HUES6 (cell line): ENCODE measurements around the gene NDUFAF2.

Experiments used
- H3K27ac ChIP-seq: 2 replicates; pipeline ENCODE4 v1.7.0; 2013; ENCODE audit warnings: low read depth, mild to moderate bottlenecking, low read length, inconsistent platforms
- H3K27me3 ChIP-seq: 2 replicates; pipeline ENCODE4 v1.6.1; 2013; ENCODE audit warnings: low read length; ENCODE audit not compliant: control insufficient read depth, insufficient read depth
- H3K36me3 ChIP-seq: 2 replicates; pipeline ENCODE4 v1.6.1; 2013; ENCODE audit warnings: low read length; ENCODE audit not compliant: control insufficient read depth, insufficient read depth
- H3K4me1 ChIP-seq: 2 replicates; pipeline ENCODE4 v1.6.1; 2013; ENCODE audit warnings: low read length; ENCODE audit not compliant: control insufficient read depth, insufficient read depth
- H3K4me3 ChIP-seq: 2 replicates; pipeline ENCODE4 v1.5.1; 2013; ENCODE audit warnings: low read depth, low read length
- H3K9ac ChIP-seq: one replicate; pipeline ENCODE4 v1.6.1; 2013; ENCODE audit warnings: mild to moderate bottlenecking, low read length
- H3K9me3 ChIP-seq: 2 replicates; pipeline ENCODE4 v1.6.1; 2013; ENCODE audit warnings: low read depth, low read length; ENCODE audit not compliant: control insufficient read depth, insufficient read depth

The NDUFAF2 gene, protein sequence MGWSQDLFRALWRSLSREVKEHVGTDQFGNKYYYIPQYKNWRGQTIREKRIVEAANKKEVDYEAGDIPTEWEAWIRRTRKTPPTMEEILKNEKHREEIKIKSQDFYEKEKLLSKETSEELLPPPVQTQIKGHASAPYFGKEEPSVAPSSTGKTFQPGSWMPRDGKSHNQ

DNA sequence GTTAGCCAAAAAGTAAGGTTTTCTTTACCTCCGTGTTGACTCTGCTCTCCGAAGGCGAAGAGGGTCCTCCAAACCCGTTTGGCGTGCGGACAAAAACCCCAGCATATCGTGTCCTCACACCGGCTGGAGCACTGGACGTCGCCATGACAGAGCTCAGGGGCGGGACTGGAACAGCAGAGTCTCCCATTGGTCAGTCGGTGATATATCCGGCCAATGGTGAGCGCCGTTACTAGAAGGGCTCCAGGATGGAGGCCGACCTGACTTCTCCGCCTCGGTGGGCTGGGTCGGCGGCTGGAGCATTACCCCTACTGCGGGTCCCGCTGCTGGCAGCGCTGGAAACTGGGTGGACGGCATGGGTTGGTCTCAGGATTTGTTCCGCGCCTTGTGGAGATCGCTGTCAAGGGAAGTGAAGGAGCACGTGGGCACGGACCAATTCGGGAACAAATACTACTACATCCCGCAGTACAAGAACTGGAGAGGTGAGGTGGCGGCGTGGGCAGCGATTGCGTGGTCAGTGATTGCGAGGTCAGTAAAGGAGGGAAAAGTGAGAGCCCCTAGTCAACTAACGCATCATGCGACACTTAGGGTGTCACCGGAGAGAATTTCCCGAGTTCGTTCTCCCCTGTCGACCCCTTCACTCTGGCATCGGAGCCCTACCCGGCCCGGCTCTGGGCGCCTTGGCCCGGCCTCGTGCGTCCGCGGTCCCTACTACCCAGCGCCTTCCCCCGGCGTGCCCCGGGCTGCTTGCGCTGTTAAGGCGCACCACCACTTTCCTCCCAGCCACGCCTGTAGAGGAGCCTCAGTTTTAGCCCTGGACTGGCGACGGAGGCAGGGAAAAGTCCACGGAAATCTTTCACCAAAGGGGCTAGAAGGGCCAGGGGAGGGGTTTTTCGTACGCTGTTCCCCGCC is at the start of gene NDUFAF2, which contains the start of gene ERCC8:
NDUFAF2 (plus strand) TSS at position 302 of the 909 bp plus-strand sequence; CDS start at position 353, 51 bp downstream.
ERCC8 (minus strand) TSS at position 167 of the 909 bp plus-strand sequence; CDS start at position 105, 62 bp downstream.
- H3K4me3 ChIP-seq, result peak within 1 kb of the TSS; percentile 89
- H3K4me1 ChIP-seq, result peaks cover 8% of the 10 kb centered on the region; the same call in 1 of the 2 replicates
- H3K36me3 ChIP-seq, result no peaks in the 10 kb centered on the region; the same call in 1 of the 2 replicates
- no peaks in the 10 kb centered on the region for H3K9me3 ChIP-seq
- H3K27ac ChIP-seq, result no peak within 1 kb of the TSS
- H3K27me3 ChIP-seq, result no peaks in the 10 kb centered on the region
- H3K9ac ChIP-seq, result peak within 1 kb of the TSS; percentile 81

DNA sequence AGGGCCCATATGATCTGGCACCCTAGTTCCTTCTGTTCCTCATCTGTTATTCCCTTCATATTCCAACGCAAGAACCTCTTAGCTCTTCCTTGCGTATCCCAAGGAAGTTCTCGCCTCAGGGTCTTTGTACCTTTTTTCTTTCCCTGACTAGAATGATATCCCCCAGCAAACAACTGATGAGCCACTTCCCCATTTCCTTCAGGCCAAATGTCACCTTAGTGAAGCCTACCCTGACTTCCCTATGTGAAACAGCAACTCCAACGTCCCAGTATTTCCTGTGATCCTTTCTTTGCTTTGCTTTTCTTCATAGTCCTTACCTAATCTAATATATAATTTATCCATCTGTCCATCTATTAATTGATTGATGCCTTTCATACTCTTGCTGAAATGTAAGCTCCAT is 48.0 kb upstream of the NDUFAF2 start:
- Histone ChIP-seq H3K27me3 (no peaks in the 10 kb centered on the region), H3K27ac (no peak overlapping the region), H3K4me1 (peaks cover 1% of the 10 kb centered on the region; the same call in 1 of the 2 replicates), H3K4me3 (no peak overlapping the region), H3K9ac (no peak overlapping the region), H3K9me3 (no peaks in the 10 kb centered on the region), H3K36me3 (peaks cover 27% of the 10 kb centered on the region)

DNA sequence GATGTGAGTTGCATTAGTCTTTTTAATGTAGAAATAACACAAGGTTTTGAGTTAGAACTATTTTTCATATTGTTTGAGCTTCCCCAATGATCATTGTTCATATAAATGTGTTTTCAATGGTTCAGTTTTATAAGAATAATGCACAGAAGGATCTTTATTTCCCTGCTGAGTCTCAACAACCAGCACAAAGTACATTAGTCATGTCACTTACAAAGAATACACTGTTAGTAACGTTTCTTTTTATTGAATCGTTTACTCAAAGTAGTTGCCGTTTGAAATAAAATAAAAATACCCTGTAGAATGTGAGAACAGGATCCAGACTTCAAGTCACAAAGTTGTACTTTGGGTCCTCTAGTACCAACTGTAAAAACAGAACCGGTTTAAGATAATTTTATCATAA is 41.6 kb upstream of the NDUFAF2 start:
- Histone ChIP-seq H3K4me3 (no peak overlapping the region), H3K27ac (no peak overlapping the region), H3K27me3 (no peaks in the 10 kb centered on the region), H3K9ac (no peak overlapping the region), H3K36me3 (no peaks in the 10 kb centered on the region; the same call in 1 of the 2 replicates), H3K9me3 (no peaks in the 10 kb centered on the region), H3K4me1 (peaks cover 4% of the 10 kb centered on the region; the same call in 1 of the 2 replicates)

DNA sequence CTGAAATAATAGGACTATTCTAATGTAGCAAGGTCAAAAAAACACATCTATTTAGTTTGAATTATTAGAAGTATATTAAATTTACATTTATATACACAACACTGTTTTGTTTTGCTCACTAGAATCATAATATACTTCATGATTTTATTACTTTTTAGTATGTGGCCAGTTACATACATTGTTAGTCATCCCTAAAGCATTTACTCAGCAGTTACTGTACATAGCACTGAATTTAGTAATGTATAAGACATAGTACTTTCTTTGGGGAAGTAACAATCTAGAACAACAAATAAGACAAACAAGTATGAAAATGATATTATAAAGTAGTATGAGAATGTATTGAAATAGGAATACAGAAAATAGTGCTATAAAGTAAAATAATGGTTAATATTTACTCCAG is 28.4 kb upstream of the NDUFAF2 start:
- Histone ChIP-seq H3K4me3 (no peak overlapping the region), H3K36me3 (peaks cover 30% of the 10 kb centered on the region), H3K9me3 (no peaks in the 10 kb centered on the region), H3K9ac (no peak overlapping the region), H3K27ac (no peak overlapping the region), H3K4me1 (no peaks in the 10 kb centered on the region), H3K27me3 (no peaks in the 10 kb centered on the region)

DNA sequence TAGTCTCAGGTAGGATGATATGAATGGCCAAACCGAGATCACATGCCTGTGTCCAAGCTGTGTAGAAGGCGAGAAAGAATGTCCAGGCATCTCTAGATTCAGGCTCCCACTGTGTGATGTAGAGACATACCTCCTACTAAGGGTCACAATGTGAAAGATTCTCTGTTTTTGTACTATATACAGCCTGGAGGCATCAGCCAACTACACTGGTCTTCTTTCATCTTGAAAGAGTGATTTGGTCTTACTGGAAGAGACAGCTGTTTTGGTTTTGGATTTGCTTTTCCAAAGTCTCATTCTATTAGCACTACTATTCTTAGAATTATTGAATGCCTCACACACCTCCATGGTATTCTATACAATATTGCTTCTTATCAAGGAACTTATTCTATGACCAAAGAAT is 26.5 kb upstream of the NDUFAF2 start:
- H3K4me3 ChIP-seq, result no peak overlapping the region
- H3K4me1 ChIP-seq, result no peaks in the 10 kb centered on the region
- H3K9ac ChIP-seq, result no peak overlapping the region
- H3K9me3 ChIP-seq, result no peaks in the 10 kb centered on the region
- peaks cover 32% of the 10 kb centered on the region for H3K36me3 ChIP-seq
- H3K27me3 ChIP-seq, result no peaks in the 10 kb centered on the region
- no peak overlapping the region for H3K27ac ChIP-seq

DNA sequence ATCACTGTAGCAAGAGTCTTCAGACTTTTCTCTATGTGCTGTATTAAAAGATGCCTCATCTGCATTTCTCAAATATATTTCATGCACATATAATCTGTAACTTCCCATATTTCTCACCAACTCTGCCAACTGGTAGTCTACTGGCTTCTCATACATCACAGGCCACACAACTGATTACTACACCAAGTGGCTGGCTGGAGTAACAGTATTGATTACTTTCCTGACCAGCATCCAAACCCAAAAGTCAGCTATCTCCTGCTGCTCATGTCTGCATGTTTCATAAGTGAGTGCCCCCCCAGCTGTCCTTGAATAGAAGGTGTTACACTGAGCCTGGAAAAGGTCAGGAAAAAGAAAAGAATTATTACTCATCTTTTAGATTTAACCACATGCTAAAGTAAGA is 17.6 kb upstream of the NDUFAF2 start:
- Histone ChIP-seq H3K4me3 (no peak overlapping the region), H3K27ac (no peak overlapping the region), H3K36me3 (peaks cover 27% of the 10 kb centered on the region), H3K9me3 (no peaks in the 10 kb centered on the region), H3K9ac (no peak overlapping the region), H3K4me1 (no peaks in the 10 kb centered on the region), H3K27me3 (no peaks in the 10 kb centered on the region)

DNA sequence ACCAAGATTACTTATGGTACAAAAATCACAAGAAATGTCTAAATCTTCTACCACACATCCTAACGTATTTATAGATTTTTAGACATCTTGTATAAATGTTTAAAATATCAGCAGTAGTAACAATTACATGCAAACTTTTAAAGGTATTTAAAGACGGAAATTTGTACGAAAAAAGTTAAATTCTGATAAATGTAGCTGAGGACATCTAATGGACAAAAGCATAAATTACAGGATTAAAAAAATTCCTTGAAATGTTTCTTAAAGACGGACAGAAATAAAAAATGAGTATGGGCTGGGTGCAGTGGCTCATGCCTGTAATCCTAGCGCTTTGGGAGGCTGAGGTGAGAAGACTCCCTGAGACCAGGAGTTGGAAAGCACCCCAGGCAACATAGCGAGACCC is 16.0 kb upstream of the NDUFAF2 start:
- Histone ChIP-seq H3K36me3 (peaks cover 27% of the 10 kb centered on the region), H3K27me3 (no peaks in the 10 kb centered on the region), H3K9me3 (peaks cover 5% of the 10 kb centered on the region; the same call in 1 of the 2 replicates), H3K4me3 (no peak overlapping the region), H3K9ac (no peak overlapping the region), H3K27ac (no peak overlapping the region), H3K4me1 (no peaks in the 10 kb centered on the region)

DNA sequence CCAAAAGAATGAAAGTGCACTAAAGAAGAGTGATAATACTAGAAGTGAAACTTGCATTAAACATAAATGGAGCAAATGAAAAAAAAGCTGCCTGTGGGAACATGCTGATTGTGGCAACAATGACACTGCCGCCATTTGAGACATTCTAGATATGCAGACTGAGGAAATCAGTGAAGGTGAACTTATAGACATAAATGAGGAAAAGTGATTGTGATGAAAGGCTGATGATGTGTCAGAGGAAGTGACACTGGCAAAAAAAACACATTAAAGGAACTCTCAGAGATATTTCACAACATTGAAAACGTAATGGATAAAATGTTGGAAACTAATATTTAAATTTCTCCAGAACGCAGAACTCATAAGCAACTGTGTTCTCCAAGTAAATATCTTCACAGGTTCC is 1.4 kb upstream of the NDUFAF2 start:
- H3K4me3 ChIP-seq, result peak overlapping the region; percentile 89
- no peaks in the 10 kb centered on the region for H3K27me3 ChIP-seq
- H3K27ac ChIP-seq, result no peak overlapping the region
- H3K9me3 ChIP-seq, result no peaks in the 10 kb centered on the region
- H3K36me3 ChIP-seq, result peaks cover under 1% of the 10 kb centered on the region; the same call in 1 of the 2 replicates
- no peak overlapping the region for H3K9ac ChIP-seq
- peaks cover 8% of the 10 kb centered on the region; the same call in 1 of the 2 replicates for H3K4me1 ChIP-seq

DNA sequence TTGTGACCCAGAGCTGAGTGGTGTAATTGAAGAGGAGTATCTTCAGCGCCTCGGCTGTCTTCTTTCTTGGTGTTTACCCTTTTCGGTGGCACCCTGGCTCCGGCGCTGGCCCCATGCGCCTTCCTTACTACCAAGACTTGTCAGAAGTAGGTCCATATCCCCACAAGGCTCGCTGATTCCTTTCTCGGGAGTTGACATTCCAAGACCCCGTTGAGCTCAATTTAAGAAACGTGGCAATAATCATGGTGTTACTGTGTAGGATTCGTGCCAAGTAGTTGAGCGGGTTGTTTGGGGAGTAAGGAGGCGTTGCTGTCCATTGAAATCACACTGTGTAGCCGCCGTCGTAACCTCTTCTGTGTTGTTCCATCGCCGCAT is 795 bp downstream of the NDUFAF2 start:
- Histone ChIP-seq H3K4me1 (peaks cover 8% of the 10 kb centered on the region; the same call in 1 of the 2 replicates), H3K4me3 (peak overlapping the region; percentile 89), H3K36me3 (no peaks in the 10 kb centered on the region; the same call in 1 of the 2 replicates), H3K27ac (no peak overlapping the region), H3K9me3 (no peaks in the 10 kb centered on the region), H3K9ac (peak overlapping the region; percentile 72), H3K27me3 (no peaks in the 10 kb centered on the region)

DNA sequence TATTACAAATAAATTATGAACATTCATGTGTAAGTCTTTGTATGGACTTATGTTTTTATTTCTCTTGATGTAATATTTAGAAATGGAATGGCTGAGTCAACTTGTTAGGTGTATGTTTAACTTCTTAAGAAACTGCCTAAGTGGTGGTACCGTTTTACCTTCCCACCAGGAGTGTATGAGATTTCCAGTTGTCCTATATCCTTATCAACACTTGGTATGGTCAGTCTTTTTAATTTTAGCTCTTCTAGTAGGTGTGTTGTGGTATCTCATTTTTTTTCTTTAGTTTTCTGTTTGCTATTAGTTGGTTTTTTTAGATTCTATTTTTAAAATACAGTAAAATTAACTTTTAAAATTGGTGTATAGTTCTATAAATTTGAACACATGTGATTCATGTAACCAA is 3.7 kb downstream of the NDUFAF2 start:
- H3K4me1 ChIP-seq, result peaks cover 8% of the 10 kb centered on the region; the same call in 1 of the 2 replicates
- no peaks in the 10 kb centered on the region for H3K9me3 ChIP-seq
- no peak overlapping the region for H3K9ac ChIP-seq
- H3K36me3 ChIP-seq, result no peaks in the 10 kb centered on the region
- no peak overlapping the region for H3K27ac ChIP-seq
- no peak overlapping the region for H3K4me3 ChIP-seq
- no peaks in the 10 kb centered on the region for H3K27me3 ChIP-seq

DNA sequence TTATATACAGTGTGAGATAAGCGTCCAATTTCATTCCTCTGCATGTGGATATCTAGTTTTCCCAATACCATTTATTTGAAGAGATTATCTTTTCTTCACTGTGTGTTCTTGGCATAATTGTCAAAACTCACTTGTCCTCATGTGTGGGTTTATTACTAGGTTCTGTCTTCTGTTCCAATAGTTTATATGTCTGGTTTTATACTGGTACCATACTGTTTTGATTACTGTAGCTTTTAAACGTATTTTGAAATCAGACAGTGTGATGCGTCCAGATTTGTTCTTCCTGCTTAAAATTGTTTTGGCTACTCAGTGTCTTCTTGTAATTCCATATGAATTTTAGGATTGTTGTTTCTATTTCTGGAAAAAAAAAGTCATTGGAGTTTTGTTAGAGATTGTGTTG is 10.2 kb downstream of the NDUFAF2 start:
- Histone ChIP-seq H3K9ac (no peak overlapping the region), H3K4me3 (no peak overlapping the region), H3K36me3 (no peaks in the 10 kb centered on the region), H3K4me1 (no peaks in the 10 kb centered on the region; the same call in 1 of the 2 replicates), H3K27me3 (no peaks in the 10 kb centered on the region), H3K9me3 (peaks cover 4% of the 10 kb centered on the region; the same call in 1 of the 2 replicates), H3K27ac (no peak overlapping the region)
